D341Med (cell line): ENCODE data around the gene CD99L2.
"Not testable (repeated sequence)": the region's sequence is repeated elsewhere in the genome, so short reads cannot be mapped to it uniquely, and the experiment has no call there.

Experiments
- DNase-seq: peaks from one replicate; pipeline ENCODE4 v3.0.0; 2012; ENCODE audit warnings: low spot score

The CD99L2 gene

GRCh38 chrX:150849996-150850720 lies 48.3 kb downstream of the CD99L2 start:
- DNase-seq = no peak

- no peak for DNase-seq
Measured at GRCh38 chrX:150849486-150849885, 49.0 kb downstream of the CD99L2 start.

- no peak for DNase-seq
Measured at GRCh38 chrX:150848914-150849365, 49.5 kb downstream of the CD99L2 start.

GRCh38 chrX:150847088-150847487 lies 51.4 kb downstream of the CD99L2 start:
- DNase-seq = no peak

- DNase-seq = no peak
Measured at GRCh38 chrX:150846130-150846529, 52.3 kb downstream of the CD99L2 start.

- no peak for DNase-seq
Measured at GRCh38 chrX:150845091-150845490, 53.4 kb downstream of the CD99L2 start.

GRCh38 chrX:150844016-150844415 lies 54.5 kb downstream of the CD99L2 start:
- DNase-seq = no peak

GRCh38 chrX:150842198-150842685 lies 56.2 kb downstream of the CD99L2 start:
- DNase-seq = peak; percentile 9

- DNase-seq = no peak
Measured at GRCh38 chrX:150841456-150842197, 56.8 kb downstream of the CD99L2 start.

- DNase-seq = no peak
Measured at GRCh38 chrX:150837845-150838244, 60.6 kb downstream of the CD99L2 start.

GRCh38 chrX:150834695-150835094 lies 63.8 kb downstream of the CD99L2 start:
- no peak for DNase-seq

- DNase-seq = no peak
Measured at GRCh38 chrX:150833454-150834056, 64.9 kb downstream of the CD99L2 start.

GRCh38 chrX:150831863-150832262 lies 66.6 kb downstream of the CD99L2 start:
- DNase-seq = no peak

- DNase-seq = no peak
Measured at GRCh38 chrX:150828785-150829184, 69.7 kb downstream of the CD99L2 start.

- DNase-seq = not testable (repeated sequence)
Measured at GRCh38 chrX:150824352-150824751, 74.1 kb downstream of the CD99L2 start.

- not testable (repeated sequence) for DNase-seq
Measured at GRCh38 chrX:150823826-150824225, 74.6 kb downstream of the CD99L2 start.

- no peak for DNase-seq
Measured at GRCh38 chrX:150821971-150822370, 76.5 kb downstream of the CD99L2 start.

- no peak for DNase-seq
Measured at GRCh38 chrX:150813922-150814321, 84.5 kb downstream of the CD99L2 start.

GRCh38 chrX:150806827-150807226 lies 91.6 kb downstream of the CD99L2 start:
- DNase-seq = no peak

- DNase-seq = no peak
Measured at GRCh38 chrX:150805736-150806135, 92.7 kb downstream of the CD99L2 start.

GRCh38 chrX:150792949-150793527 lies 105.4 kb downstream of the CD99L2 start:
- no peak for DNase-seq

GRCh38 chrX:150790021-150790420 lies 108.4 kb downstream of the CD99L2 start:
- DNase-seq = no peak
